GM23338 (cell line): ENCODE results near the gene RPLP1.

Experiments
- CREB1 ChIP-seq: fragments of 250-450 bp; sonication (Bioruptor Pico); IDR thresholded peaks from 2 replicates; pipeline ENCODE4 v1.5.0; 2020; ENCODE audit warnings: low read depth, mild to moderate bottlenecking, moderate library complexity
- EZH2 ChIP-seq: fragments of 200-600 bp; sonication (generic); IDR thresholded peaks from one replicate; pipeline ENCODE4 v1.8.0; 2017; ENCODE audit warnings: antibody characterized with exemption, mild to moderate bottlenecking, low read depth; ENCODE audit not compliant: unreplicated experiment
- EZH2phosphoT487 ChIP-seq: fragments of 200-600 bp; sonication (generic); IDR thresholded peaks from one replicate; pipeline ENCODE4 v1.8.1; 2018; ENCODE audit warnings: antibody characterized with exemption; ENCODE audit not compliant: unreplicated experiment
- JUNB ChIP-seq: IDR thresholded peaks from one replicate; pipeline ENCODE4 v1.6.1; 2016; ENCODE audit warnings: antibody characterized with exemption; ENCODE audit not compliant: unreplicated experiment
- NANOG ChIP-seq: IDR thresholded peaks from 2 replicates; pipeline ENCODE4 v1.6.1; 2016; ENCODE audit warnings: antibody characterized with exemption, borderline replicate concordance
- POLR2AphosphoS5 ChIP-seq: IDR thresholded peaks from 2 replicates; pipeline ENCODE4 v1.6.1; 2016; ENCODE audit warnings: antibody characterized with exemption, low read depth
- STAT1 ChIP-seq: IDR thresholded peaks from one replicate; pipeline ENCODE4 v1.6.1; 2016; ENCODE audit warnings: antibody characterized with exemption; ENCODE audit not compliant: unreplicated experiment
- ZNF114 ChIP-seq: fragments of 250-450 bp; sonication (Bioruptor Pico); IDR thresholded peaks from 2 replicates; pipeline ENCODE4 v1.5.0; 2020; ENCODE audit warnings: mild to moderate bottlenecking, moderate library complexity
- ZNF331 ChIP-seq: fragments of 250-450 bp; sonication (Bioruptor Pico); IDR thresholded peaks from 2 replicates; pipeline ENCODE4 v1.5.0; 2020; ENCODE audit warnings: low read depth, mild to moderate bottlenecking, moderate library complexity
- TF ChIP-seq, protein P1 (sequence below), 2 experiments: fragments of 200-600 bp in 1 of 2; sonication (generic) in 1 of 2; conservative IDR thresholded peaks; 2 replicates each; pipeline versions ENCODE4 v1.5.1 to v1.6.1; 2016 to 2017; ENCODE audit warnings: antibody characterized with exemption in 2 of 2, low read depth in 2 of 2, mild to moderate bottlenecking in 2 of 2, moderate library complexity in 1 of 2
- TF ChIP-seq, protein P2 (sequence below): IDR thresholded peaks from one replicate; pipeline ENCODE4 v1.6.1; 2018; ENCODE audit warnings: antibody characterized with exemption; ENCODE audit not compliant: unreplicated experiment
- TF ChIP-seq, protein P3 (sequence below): IDR thresholded peaks from 2 replicates; pipeline ENCODE4 v1.6.1; 2016; ENCODE audit warnings: antibody characterized with exemption

DNA sequence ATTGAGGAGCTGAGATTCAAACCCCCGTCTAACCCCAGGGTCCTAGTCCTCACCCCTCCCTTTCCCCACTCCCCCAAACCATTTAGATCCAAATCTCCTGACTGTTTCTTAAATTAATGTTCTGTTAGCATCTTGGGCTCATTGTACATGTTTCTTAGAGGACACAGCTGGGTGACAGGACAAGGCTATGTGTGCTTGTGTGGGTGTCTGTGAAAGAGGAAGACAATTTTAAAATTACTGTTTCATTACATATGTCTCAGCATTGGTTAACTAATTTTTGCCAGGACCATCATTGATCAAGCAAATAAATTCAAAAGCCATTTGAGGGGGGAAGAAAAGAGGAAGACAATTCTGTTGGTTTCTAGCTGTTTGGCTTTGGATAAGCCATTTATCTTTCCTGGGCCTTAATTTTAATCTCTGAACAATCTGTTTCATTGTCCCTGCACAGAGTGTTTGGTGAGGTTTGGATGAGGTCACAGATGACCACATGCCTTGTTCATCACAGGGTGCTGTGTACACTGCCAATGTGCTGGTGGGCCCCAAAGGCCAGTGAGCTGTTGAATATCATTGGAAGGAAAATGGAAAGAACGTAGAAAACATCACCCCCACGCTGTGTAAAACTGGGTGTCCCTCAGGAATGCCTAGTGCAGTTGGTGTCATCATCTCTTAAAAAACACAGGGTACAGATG lies 51.9 kb downstream of the RPLP1 start:
- TF ChIP-seq, protein P1, sequence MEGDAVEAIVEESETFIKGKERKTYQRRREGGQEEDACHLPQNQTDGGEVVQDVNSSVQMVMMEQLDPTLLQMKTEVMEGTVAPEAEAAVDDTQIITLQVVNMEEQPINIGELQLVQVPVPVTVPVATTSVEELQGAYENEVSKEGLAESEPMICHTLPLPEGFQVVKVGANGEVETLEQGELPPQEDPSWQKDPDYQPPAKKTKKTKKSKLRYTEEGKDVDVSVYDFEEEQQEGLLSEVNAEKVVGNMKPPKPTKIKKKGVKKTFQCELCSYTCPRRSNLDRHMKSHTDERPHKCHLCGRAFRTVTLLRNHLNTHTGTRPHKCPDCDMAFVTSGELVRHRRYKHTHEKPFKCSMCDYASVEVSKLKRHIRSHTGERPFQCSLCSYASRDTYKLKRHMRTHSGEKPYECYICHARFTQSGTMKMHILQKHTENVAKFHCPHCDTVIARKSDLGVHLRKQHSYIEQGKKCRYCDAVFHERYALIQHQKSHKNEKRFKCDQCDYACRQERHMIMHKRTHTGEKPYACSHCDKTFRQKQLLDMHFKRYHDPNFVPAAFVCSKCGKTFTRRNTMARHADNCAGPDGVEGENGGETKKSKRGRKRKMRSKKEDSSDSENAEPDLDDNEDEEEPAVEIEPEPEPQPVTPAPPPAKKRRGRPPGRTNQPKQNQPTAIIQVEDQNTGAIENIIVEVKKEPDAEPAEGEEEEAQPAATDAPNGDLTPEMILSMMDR (conservative IDR thresholded peaks at IDR 0.05; ENCODE audit: low read depth in 2 of 2), result no peak
- TF ChIP-seq EZH2 (no peak), EZH2phosphoT487 (no peak), POLR2AphosphoS5 (no peak), JUNB (no peak), CREB1 (CRISPR knock-in tag) (no peak), ZNF331 (CRISPR knock-in tag) (no peak), ZNF114 (CRISPR knock-in tag) (no peak), NANOG (no peak), STAT1 (no peak)
- TF ChIP-seq, protein P2, sequence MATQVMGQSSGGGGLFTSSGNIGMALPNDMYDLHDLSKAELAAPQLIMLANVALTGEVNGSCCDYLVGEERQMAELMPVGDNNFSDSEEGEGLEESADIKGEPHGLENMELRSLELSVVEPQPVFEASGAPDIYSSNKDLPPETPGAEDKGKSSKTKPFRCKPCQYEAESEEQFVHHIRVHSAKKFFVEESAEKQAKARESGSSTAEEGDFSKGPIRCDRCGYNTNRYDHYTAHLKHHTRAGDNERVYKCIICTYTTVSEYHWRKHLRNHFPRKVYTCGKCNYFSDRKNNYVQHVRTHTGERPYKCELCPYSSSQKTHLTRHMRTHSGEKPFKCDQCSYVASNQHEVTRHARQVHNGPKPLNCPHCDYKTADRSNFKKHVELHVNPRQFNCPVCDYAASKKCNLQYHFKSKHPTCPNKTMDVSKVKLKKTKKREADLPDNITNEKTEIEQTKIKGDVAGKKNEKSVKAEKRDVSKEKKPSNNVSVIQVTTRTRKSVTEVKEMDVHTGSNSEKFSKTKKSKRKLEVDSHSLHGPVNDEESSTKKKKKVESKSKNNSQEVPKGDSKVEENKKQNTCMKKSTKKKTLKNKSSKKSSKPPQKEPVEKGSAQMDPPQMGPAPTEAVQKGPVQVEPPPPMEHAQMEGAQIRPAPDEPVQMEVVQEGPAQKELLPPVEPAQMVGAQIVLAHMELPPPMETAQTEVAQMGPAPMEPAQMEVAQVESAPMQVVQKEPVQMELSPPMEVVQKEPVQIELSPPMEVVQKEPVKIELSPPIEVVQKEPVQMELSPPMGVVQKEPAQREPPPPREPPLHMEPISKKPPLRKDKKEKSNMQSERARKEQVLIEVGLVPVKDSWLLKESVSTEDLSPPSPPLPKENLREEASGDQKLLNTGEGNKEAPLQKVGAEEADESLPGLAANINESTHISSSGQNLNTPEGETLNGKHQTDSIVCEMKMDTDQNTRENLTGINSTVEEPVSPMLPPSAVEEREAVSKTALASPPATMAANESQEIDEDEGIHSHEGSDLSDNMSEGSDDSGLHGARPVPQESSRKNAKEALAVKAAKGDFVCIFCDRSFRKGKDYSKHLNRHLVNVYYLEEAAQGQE, result no peak
- TF ChIP-seq, protein P3, sequence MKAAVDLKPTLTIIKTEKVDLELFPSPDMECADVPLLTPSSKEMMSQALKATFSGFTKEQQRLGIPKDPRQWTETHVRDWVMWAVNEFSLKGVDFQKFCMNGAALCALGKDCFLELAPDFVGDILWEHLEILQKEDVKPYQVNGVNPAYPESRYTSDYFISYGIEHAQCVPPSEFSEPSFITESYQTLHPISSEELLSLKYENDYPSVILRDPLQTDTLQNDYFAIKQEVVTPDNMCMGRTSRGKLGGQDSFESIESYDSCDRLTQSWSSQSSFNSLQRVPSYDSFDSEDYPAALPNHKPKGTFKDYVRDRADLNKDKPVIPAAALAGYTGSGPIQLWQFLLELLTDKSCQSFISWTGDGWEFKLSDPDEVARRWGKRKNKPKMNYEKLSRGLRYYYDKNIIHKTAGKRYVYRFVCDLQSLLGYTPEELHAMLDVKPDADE, result no peak
